CD4-positive, alpha-beta T cell treated with Interleukin-6 at 100 ng/mL for 8 hours (primary cell): ENCODE measurements around the gene NCBP3.
A peak's percentile ranks its signal among the peaks of the same experiment; 100 is the strongest.

Source experiments
- DNase-seq: peaks from one replicate; pipeline ENCODE4 v3.0.0-alpha.2; 2020; ENCODE audit warnings: mixed read lengths, low spot score

The NCBP3 gene, protein sequence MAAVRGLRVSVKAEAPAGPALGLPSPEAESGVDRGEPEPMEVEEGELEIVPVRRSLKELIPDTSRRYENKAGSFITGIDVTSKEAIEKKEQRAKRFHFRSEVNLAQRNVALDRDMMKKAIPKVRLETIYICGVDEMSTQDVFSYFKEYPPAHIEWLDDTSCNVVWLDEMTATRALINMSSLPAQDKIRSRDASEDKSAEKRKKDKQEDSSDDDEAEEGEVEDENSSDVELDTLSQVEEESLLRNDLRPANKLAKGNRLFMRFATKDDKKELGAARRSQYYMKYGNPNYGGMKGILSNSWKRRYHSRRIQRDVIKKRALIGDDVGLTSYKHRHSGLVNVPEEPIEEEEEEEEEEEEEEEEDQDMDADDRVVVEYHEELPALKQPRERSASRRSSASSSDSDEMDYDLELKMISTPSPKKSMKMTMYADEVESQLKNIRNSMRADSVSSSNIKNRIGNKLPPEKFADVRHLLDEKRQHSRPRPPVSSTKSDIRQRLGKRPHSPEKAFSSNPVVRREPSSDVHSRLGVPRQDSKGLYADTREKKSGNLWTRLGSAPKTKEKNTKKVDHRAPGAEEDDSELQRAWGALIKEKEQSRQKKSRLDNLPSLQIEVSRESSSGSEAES

DNA sequence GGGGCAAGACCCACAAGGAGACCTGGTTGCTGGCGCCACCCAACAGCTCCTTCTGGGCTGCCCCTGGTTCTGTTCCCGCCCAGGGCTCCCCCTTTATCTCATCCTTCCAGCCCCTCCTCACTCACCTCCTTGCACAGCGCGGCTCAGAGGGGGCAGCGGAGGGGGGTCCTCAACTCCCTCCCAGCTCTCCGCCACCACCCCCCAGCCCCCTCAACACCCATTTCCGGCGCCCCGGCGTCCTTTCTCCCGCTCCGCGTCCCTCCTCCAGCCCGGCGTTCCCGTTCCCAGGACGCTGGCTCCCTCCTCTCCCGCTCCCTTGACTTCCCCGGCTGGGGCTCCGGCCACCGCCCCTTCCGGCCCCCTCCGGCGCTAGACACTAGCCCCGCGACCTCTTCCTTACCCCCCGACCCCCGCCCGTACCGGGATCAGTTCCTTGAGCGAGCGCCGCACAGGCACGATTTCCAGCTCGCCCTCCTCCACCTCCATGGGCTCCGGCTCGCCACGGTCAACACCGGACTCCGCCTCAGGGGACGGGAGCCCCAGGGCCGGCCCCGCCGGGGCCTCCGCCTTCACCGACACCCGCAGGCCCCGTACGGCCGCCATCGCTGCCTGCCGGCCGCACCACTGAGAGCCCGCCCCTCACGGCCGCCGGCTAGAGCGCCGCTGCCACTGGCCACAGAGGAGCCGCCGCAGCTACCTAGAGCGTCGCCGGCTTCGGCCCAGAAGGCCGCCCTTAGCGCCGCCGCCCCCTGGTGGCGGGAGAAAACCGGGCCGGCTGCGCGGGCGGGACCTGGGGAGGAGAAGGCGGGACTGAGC, at the start of gene NCBP3:
Gene NCBP3 (minus strand): TSS at position 626 of the 816 bp plus-strand sequence. CDS start 23 bp downstream, at position 603.
- DNase-seq, result peak; percentile 89

DNA sequence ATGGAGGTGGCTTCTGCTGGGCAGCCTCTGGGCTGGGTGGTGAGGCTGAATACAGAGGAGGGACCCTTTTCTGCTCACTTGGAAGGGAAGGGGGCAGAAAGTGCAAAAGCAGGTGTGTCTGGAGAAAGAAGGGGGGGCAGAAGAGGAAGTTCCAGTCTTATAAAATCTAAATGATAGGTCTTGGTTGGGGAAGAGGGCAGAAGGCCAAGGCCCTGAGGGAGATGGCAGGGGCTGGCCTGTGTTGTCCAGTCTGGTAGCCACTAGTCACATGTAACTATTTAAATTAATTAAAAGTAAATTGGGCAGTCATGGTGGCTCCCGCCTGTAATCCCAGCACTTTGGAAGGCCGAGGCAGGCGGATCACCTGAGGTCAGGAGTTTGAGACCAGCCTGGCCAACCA, 49.3 kb upstream of the NCBP3 start:
- no peak for DNase-seq

GRCh38 chr17:3894911-3895343, 48.9 kb upstream of the NCBP3 start:
- DNase-seq, result no peak

DNA sequence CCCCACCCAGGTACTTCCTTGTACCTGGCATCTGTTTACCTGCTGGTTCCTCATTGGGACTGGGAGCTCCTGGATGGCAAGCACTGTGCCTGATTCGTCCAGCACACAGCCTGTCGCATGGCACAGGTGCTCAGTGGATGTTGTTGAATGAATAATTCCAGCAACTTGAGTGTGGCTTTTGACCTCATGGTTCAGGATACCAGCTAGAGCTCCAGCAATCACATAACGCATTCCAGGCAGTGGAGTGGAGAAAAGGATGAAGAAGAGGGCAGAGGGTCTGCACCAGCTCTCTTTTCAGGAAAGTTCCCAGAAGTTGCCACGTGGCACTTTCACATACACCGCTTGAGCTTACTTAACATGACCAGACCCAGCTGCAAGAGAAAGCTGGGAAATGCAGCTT, 48.1 kb upstream of the NCBP3 start:
- DNase-seq, result no peak

- no peak for DNase-seq
These were observed 47.7 kb upstream of the NCBP3 start for GRCh38 chr17:3893720-3894116.

- peak; percentile 87 for DNase-seq
These were observed 47.1 kb upstream of the NCBP3 start, which contains the start of gene CAMKK1 for GRCh38 chr17:3893003-3893719. Gene CAMKK1 (minus strand): TSS chr17:3893053. CDS start chr17:3885687, 7,366 bp downstream.

DNA sequence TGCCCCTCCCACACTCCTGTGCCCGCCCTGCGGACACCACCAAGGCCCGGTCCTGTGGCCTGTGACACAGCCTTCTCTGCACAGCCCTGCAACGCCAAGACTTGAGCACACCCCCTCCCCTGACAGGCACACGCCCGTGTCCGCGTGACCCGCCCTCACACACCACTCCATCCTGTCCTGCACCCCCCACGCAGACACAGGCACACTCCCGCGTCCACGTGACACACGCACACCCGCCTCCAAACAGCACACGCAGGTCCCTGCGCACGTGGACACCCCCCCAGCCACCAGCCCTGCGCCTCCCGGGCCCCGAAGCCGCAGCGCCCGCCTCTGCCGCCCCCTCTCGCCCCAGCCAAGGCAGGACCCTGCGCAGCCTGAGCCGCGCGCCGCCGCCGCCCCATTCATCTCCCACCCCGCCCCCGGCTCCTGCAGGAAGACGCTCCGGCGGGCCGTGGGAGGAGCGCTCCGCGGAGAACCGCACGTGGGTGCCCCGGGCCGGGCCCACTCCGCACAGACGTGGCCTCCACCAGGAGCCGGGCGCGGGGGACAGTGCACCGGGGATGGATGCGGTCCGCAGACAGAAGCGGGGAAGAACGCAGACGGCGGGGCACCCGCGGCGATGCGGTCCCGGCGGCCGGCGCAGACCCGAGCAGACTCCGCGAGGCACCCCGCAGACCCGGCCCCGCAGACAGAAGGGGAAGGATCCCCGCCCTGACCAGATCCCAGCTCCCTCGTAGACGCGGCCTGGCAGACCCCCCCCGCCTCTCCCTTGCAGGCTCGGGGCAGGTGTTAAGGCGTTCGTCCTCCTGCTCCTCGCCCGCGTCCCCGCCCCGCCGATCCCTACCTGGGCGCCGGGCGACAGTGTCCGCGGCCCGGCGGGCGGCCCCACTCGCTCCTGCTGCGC, 46.3 kb upstream of the NCBP3 start:
- DNase-seq, result peak; percentile 80

DNA sequence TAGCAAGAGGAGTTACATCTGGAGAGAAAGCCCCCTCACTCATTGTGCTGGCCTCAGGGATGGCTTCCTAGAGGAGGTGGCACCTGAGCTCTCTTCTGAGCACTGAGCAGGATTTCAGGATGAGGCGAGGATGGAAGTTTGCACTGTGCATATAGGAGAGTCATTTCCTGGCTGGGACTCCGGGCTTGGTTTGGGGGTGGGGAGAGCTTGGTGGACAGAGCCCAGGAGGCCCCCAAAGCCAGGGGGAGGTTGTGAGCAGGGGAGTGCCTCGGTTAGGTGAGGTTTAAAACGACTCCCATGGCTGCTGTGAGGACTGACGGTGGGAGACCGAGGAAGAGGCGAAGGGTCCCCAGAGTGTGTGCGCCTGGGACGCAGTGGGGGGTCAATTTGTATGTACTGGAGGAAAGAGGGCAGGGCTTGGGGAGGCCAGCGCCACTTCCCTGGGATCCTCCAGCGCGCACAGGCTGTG, 45.6 kb upstream of the NCBP3 start:
- DNase-seq, result no peak

DNA sequence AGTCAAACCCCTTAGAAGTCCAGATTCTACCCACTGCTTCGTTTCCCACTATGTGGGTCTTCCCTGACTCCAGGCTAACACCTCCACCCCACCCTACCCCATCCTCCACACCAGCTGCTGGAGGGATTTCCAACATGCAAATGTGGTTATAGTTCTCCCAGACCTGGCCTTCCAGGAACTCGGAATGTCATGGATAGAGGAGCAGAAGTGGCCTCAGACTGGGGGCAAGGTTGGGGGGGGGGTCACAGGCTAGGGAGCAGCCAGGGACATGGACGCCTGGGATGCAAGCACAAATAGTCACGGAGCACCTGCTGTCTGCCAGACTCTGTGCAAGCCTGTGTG, 44.8 kb upstream of the NCBP3 start:
- no peak for DNase-seq

DNA sequence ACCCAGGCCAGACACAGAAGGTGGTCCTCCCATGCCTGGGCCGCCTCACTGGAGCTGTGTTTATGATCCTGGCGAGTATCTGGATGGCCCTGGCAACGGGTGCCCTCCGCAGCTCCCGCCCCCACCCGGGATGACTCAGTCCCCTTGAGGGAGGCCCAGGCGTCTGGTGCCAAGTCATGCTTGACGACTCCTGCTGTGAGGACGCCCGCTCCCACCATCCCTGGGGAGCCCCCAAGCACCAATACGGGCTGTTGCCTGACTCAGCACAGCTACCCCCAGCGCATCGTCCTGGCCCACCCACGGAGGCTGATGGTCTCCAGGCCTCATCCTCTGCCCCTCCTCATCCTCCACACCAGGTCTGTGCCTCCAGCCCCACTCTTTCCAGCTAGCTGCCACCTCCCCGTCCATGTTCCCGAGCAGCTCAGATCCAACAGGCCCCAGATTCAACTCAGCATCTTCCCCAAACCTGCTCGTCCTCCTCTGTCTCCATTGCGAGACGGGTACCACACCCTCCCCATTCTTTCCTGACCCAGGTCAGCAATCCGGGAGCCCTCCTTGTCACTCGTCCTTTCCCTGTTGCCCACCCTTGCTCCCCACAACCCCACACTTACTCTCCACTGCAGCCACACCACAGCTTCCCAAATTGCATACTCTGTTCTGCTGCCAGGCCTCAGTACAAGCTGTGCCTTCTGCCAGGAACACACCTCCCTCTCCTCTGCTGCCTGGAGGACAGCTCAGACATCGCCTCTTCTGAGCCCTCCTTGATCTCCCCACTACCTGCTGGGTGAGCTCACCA, 44.2 kb upstream of the NCBP3 start:
- no peak for DNase-seq

DNA sequence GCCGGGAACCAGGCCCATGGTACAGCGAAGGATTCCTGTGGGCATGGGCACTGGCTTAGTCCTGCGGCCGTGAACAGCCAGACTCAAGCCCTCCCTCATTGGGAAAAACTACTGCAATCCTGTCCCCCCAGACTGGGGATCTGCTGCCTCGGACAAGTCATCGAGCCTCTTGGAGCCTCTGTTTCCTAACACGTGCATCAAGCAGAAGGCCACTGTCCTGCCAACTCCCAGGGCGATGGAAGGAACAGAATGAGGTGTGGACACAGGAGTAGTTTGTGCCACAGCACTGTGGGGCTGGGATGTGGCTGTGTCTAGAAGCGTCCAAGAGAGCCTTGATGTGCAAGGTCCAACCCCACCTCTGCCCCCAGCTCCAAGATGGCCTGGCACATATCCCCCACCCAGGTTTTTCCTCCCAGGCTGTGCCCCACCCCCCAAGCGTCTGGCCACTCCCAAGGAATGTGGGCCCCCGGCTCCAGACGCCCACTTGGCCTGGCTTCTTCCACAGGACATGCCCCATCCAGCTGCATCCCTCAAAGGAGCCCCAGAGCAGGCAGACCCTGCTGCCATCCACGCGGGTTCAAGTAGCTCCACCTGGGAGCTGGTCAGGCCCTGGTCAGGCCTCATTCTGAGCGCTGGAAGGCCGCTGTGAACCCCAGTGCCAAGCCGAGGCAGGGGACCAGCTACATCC, 43.4 kb upstream of the NCBP3 start:
- no peak for DNase-seq

DNA sequence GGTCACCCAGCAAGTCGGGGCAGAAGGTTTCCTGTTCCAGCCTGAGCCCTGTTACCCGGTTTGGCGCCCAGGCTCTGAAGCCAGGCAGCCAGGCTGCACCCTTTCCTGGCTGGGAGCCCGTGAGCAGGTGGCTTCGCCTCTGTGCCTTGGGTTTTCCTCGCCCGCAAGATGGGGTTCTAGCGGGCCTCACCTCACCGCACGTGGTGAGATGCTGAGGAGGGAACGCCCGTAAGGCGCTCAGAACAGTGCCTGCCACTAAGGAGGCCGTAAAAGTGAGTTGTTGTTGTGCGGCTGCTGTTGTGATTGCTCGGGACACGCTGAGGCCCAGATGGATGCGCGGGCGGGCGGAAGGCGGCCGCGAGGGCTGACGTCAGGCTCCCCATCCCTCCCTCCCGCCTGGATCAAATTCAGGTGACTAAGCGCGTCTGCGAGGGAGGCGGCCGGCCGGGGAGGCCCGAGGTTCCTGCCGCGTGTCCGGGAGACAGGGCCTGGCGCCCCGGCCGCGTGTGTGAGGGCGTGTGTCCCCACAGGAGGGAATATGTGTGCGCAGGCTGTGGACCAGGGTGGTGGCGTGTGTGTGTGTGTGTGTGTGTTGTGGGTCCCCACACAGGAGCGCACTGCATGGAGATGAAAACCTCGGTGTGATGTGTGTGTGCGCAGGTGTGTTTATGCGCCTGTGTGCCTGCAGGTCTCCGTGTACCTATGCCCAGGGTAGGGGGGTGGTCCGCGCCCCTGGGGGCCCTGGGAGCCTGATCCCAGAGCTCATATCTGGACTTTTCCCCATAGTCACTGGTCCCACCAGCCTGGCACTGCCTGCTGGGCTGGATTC, 42.5 kb upstream of the NCBP3 start:
- DNase-seq, result no peak

DNA sequence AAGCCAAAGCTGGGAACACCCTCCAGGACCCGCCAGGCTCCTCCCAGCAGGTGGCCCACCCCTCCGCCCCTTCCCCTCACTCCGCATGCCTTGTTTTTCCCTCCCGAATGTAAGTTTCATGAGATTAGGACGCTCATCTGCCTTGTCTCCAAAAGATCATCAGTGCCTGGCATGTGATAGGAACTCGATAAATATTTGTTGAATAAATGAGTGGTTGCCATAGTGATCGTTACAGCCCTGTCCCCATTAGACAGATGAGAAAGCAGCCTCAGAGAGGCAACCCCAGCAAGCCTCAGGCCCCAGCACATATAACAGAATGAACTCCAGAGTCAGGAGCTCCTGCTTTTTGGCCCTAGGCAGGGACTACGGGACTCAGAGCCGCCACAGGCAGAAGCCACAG, 41.8 kb upstream of the NCBP3 start:
- no peak for DNase-seq

DNA sequence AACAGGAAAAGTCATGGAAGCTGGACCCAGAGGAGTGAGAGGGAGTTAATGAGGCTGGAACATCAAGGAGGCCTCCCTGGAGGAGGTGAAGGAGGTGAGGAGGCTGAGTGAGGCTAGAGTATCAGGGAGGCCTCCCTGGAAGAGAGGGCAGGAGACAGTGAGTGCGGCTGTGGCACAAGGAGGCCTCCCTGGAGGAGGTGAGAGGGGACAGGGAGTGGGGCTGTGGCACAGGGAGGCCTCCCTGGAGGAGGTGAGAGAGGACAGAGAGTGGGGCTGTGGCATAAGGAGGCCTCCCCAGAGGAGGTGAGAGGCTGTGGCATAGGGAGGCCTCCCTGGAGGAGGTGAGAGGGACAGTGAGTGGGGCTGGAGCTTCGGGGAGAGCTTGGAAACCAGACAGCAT, 41.3 kb upstream of the NCBP3 start:
- no peak for DNase-seq

- DNase-seq, result peak; percentile 18
These were observed 40.7 kb upstream of the NCBP3 start for GRCh38 chr17:3886776-3887175.

DNA sequence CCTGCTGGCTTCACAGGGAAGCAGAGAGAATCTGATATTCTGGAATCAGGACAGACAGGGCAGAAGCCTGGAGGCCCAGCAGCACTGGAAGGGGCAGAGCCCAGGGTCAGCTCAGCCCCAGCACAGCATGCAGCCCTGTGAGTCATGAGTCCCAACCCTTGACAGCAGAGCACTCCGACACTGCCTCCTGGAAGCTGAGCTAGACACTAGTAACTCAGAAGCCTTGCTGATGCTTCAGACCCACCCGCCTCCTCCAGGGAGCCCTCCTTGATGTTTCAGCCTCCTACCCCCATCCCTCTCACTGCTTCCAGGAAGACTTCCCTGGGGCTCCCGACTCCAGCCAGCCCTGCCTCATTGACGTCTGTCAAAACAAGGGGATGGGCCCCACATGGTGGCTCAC, 39.9 kb upstream of the NCBP3 start:
- DNase-seq, result no peak

GRCh38 chr17:3885271-3885670, 39.2 kb upstream of the NCBP3 start:
- DNase-seq, result no peak

DNA sequence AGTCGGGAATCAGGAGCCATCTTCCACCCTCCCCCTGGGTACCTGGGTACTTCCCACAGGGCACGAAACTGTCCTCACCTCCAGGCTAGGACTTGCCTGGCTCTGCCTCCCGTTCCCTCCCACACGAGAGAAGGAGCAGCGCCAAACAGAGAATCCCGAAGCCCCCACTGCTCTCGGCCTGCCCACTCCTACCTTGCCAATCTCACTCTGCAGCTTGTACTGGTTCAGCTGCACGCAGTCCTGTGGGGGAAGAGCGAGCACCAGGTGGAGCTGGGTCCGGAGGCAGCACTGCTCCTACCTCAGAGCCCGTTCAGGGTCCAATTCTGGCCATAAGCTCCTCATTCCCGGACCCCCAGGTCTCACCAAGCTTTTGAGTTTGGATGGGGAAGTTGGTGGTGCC, 38.1 kb upstream of the NCBP3 start:
- DNase-seq, result no peak

DNA sequence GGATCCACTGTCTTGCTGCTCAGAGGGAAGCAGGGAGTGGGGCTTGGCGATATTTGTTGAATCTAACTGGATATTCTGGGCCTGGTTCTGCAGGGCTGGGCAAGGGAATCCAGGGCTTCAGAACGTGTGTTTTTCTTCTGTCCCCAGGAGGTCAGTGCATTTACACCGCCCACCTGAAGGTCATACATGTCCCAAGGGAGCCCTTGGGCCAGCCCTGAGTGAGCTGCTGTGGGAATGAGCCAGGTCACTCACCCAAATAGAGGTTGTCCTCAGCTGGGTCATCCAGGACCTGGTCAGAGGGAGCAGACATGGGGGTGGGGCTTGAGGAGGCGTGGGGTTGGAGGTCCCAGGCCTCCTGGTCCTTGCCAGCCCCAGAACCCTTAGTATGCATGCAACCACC, 36.2 kb upstream of the NCBP3 start:
- no peak for DNase-seq
